HT1080 (cell line): ENCODE data around the gene UXS1. TPM values are rescaled to one million over a fixed set of nuclear protein-coding genes. Genes with fewer than 3 reads are reported as not detected.

Experiments
- DNase-seq: peaks from one replicate; pipeline ENCODE4 v3.0.0-alpha.2; 2015; ENCODE audit warnings: low read depth
- total RNA-seq: library from RNA; depleted of rRNA; stranded (reverse); fragments of >200 nt; shearing (Covaris generic); gene quantifications from 2 replicates; pipeline ENCODE4 v1.2.3, GENCODE V29; 2014

The UXS1 gene
- total RNA-seq, 1 experiment from 2014 or later = 38.0 TPM

DNA sequence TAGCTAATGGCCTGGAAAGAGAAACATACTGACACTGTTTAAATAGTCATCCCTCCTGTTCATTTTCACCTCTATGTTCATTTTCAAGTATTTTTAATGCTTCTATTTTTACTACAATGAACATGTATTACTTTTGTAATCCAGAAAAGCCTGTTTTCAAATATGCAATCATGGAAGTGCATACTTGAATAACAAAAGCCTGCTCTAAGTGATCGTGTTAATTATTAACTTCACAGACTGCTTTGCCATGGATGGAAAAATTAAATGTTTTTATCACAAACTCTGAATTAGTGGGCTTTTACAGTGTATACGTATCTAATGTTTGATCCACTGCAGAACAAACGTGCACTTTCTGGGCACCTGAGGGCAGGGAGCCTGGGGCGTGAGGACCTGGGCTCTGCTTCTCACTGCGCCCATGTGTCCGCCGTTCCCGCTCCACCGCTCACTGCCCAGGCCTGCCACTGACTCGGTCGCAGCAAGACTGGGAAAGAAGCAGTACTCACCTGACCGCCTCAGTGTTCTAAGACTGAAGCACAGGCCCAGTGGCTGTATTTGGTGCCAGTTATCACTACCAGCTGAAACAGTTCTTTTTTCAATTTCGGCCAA, 80.6 kb downstream of the UXS1 start:
- DNase-seq = no peak

DNA sequence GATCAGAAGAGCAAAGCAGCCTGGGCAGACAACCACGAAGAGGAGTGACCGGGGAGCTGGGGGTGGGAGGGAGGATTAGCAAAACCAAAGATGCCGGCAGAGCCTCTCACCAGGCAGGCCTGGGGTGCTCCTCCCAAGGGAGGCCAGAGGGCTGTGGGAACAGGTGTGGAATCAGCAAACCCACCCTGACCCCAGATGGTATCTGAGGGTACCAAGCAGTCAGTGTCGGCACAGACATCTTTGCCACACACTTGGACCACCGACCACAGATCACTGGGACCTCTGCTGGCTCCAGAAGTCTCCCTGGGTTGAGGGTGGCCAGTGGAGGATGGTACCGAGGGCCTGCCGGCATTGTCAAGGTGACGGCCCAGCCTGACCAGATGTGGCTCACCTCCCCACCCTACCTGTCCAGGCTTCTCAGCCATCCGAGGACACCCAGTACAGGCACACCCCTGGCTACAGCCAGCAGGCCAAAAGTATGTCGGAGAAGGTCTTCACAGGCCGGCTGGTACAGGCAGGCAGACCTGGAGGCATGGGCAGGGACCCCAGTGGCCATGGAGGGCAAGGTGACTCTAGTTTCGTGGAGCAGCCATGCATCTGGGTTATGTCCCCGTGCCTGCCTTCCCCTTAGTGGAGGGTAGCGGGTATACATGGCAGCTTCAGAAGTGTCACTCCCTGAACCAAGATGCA, 82.1 kb downstream of the UXS1 start:
- no peak for DNase-seq

DNA sequence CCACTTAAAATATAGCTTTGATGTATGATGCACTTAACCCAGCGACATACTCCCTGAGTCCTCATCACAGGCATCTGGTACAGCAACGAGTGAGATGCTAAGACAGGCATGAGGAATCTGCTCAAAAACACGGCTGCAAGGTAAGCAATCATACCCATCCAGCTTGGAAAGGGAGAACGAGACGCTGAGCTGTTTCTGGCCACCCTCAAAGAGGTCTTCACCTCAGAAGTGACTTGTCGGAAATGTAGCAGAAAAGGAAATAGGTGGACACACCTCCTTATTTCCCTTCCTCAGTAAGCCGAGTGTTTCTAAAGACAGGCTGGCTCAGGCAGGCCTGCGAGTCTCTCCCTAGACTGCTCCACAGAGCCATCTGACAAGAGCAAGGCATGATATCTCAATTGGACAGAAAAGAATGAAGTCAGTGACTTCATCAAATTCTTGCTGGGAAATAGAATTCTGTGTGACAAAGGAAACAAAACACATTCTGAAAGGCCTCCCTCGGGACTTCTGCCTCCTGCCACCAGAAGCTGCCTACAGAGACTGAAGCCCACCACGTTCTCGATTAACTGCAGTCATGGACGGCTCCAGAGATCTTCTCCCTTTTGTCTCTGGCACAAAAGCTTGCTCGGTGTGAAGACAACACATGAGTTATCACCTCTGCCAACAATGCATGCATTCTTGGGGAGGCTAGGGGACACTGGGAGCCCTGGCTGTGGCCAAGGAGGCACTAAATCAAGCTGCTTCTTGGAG, 84.3 kb downstream of the UXS1 start:
- DNase-seq = no peak

DNA sequence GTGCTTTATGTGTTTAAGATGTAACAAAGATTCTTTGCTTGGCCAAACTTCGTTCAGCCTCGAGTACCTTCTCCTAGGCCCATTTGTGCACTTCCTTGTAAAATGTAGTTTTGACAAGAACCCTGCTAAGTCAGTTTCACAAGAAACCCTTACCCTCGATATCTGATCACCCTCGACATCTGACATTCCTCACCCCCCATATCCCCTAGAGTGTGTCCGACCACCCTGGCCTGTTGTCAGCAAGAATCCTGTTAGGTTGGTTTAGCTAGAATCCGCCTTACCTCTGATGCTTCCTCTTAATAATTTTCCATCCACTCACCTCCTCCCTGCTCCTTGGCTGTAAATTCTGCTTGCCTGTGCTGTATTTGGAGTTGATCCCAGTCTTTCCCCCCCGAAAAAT, 85.3 kb downstream of the UXS1 start:
- no peak for DNase-seq

DNA sequence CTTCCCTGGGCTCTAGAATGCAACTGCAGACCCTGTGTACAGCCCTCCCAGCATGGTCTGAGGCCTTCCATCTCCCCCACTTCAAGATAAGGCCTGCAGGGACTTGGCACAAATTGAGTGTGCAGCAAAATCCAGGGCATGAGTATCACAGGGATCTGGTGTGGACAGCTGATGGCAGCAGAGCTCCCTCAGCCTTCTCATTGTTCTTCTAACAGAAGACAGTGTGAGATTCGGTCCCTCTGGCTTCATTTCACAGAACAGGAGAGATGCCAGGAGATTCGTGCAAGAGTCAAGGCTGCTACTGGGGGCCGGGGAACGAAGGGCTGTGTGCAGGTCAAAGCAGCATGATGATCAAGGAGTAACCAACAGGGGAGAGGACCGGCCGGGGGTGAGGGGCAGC, 85.8 kb downstream of the UXS1 start:
- no peak for DNase-seq

DNA sequence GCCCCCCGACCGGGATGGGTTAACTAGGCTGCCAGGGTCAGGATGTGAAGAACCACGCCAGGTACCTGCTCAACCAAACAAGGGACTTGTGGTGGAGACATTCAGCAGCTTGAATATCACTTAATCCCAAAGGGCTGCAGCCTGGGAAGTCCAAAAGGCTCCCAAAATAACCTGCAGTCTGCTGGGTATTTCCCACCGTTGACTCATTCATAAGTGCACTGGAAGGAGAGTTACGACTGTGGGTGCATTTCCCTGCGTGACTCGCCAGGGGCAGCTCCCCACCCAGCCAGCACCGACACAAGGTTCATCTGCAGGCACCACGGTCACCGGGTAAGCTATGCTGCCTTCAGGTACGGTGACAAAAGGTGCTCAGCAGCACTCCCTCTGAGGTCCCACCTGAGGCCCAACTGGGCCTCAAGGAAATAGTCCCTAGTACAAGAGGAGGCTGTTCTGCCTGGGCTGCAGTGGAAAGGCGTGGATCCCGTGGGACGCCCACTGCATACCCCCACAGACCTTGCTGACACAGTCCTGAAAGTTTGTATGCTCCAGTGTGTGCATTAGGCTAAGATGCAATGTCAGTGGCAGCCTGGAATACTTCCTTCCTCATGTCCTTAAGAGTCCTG, 86.5 kb downstream of the UXS1 start:
- DNase-seq = peak; percentile 47

DNA sequence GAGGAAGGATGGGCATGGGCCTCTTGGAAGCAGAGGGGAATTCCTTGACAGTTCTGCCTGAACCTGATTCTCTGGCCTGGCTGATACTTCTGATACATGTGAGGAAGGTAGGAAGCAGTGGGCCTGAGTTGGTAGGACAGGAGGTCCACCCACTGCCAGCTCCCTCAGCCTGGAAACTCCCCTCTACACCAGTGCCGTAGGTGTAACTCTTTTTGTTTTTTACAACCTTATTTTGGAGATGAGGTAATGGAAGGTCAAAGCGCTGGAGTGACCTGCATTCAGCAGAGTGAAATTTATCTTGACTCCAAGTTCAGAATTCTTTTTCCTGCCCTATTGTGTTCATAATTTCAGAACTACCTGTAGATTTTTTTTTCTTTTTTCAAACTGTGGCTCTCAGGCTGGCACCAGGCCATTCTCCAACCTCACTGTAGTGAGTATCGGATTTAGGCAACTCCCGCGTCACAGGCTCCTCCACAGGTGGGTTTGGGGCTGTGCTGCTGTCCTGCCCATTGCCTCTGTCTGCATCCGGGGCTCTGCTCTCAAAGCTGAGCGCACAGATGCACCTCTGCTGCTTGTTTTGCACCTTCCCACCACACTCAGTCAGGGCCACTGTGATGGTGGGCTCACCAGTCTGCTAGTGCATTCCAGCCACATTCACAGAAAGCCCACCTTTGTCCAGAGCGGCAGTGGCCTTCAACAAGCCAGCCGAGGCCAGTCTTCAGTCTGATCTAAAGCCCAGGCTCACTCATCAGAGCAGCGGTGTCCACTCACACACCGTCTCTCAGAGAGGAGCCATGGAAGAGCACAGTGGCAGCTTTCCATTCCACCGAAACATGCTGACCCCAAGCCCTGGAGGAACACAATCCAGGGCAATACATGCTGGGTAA, 87.2 kb downstream of the UXS1 start:
- no peak for DNase-seq

DNA sequence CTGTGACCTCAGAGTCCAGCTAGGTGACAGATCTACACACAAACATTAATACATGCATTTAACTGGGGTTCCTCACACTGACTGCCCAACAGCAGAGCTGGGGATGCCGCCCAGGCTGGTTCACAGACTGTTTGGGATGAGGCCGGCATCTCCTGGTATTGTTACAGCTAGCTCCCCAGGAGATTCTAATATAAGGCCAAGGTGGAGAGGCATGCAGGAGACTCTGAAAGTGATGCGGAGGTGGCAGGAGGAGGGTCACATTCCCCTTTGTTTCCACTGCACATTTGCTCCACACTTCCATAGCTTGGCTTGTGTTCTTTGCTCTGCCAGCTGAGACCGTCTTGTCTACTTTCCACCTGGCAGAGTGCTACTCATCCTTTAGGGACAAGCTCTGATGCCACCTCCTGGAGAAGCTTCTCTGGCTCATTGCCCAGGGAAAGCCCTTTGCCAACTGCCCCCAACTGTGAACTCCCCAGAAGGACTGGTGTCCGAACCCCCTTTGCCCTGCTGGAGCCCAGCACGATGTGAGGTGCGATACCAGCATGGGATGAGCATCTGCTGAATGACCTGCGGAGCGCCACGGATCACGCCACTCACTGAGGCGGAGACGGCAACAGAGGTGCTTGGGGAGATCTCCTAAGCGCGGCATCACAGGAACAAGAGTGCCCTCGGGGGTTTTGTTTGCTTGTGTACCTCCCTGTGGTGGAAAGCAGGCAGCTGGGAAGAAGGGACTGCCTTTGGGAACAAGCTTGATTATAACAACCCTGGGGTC, 88.8 kb downstream of the UXS1 start:
- DNase-seq = no peak

DNA sequence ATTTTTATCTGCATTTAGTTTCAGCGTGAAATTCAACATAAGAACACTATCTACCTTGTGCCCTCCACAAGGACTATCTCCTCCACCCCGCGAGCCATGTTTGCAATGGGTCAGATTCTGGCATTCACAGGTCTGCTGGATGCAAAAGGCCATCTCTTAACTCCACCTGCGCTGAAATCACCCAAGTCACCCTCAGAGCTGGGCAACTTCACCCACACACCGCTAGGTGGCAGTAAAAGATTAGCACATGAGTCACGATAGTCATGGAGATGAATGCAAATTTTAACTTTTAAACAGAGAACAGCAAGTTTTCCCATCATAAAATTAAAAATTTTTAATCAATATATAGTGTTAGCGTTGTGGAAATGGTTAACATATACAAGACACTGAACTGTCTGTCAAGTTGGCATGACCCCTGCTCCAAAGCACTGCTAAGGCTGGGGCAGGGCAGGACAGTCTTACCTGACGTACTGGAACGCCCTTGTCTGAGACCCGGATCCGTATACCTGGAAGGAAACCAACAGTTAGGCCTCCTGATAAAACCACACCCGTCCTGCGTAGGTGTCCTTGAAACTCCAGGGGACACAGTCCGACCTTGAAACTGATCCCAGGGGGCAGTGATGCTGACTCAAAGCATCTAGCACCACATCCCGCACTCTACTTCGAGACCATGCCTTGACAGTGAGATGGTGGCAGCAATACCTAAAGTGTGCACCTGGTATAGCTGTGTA, 89.6 kb downstream of the UXS1 start:
- DNase-seq = peak; percentile 53

DNA sequence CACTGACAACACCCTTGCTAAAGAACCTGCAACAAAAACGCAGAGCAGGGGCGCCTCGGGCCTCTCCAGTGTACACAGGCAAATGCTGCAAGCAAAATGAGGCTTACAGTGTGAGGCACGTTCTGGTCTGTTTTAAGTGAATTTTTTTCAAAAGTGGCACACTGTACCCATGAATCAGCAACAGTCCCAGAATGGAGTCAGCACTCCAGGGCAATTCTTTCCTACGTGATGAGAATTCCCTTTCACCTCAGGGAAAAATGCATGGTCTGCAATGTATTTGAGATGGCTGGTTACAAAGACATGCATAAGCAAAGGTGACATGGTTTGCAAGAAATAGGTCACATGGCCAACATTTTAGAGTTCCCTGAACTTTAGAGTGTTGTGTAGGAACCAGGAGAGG, 94.4 kb downstream of the UXS1 start:
- no peak for DNase-seq

DNA sequence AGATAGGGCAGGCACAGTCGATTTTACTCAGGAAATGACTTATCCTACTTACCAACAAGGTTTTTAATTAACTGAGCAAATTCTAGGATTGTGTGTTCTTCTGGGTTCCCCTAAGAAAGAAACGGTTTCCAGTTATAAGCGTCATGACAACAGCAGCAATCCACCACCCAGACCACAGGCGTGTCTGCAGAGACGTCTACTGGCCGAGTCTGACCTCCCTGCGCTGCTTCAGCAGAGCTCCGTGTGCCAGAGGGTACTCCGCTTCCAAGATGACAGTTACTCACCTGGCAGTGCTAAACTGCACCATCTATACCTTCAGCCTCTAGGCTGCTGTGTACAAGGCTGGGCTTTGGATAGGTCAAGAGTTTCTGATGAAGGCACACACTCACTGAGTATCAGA, 95.4 kb downstream of the UXS1 start:
- no peak for DNase-seq

DNA sequence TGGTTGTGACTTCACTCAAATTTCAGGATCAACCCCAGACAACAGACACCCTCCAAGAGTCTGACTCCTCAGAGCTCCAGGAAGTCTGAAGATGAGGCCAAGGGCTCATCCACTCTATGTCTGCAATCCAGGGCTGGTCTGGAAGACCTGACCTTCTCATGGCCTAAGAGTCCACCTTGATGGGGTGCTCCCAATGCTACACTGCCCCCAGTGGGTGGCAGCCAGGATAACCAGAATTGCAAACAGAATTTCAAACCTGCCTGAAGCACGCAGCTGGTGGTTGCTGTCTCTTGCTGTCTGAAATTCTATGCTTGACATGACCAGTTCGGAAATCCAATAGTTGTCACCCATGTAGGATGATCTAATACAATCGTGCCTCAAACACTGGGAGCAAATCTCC, 96.0 kb downstream of the UXS1 start:
- DNase-seq = peak; percentile 10

DNA sequence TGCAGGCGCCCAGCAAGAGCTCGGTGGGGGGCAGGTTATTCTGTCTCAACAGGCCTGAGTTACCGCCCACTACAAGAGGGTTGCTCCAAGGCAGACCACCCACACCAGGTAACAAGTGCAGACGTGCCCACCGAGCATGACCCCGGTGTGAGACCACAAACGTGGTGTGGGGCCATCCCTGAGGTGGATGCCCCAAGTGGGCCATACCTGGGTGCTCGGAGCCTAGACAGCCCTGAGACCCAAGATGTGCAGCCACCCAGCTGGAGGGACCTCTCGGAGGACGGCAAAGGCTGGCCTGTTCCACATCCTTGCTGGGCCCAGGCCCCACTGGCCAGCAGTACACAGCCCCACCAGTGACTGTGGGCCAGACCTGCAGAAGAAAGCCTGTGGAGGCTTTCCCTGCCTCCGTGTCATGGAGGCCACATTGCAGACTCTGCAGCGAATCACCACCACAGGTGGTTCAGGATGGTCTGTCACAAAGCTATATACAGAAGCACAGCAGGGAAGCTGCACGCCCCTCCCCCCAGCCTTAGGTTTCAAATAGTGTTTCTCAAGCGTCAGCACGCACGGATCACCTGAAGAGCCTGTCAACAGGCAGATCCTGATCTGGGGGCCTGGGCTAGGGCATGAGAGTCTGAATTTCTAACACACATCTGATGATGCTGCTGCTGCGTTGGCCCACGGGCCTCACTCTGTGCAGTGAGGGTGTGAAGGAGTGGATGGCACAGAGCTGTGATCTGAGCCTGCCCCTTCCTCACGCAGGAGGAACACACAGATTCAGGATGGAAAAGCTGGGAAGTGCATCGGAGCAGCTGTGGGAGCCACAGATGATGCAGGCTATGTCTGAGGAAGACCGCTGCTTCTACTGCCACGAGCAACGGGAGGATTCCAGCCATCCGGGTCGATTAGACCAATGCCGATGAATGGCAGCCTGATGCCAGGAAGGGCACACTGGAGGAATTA, 96.8 kb downstream of the UXS1 start:
- DNase-seq = no peak

DNA sequence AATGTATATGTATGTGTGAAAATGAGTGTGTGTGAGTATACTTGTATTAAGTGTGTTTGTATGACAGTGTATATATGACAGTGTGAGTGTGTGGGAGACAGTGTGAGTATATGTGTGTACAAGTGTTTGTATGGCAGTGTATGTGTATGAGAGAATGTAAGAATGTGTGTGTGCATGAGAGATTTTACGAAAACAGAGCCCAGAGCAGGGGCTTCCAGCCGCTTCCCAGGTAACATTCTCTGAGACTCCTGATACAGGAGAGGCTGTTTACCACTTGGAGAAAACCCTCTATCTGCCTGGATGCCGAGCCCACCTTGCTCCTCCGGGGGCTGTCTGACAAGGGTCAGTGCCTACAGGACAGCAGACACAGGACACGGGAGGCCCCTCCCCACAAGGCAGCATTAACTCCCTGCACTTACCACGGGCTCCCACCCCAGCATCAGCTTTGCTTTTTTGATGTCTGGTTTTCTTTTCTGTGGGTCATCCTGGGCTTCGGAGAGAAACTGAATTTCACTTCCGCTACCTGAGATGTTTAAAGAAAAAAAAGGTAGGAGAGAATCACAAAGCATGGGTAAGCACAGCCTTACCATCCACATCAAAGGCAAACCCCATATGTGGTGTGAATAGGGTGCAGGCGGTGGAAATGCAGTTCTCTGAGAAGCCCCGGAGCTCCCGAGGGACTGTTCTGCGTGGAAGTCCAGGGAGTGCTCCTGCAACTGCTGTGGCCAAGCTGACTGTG, 97.6 kb downstream of the UXS1 start:
- DNase-seq = no peak

DNA sequence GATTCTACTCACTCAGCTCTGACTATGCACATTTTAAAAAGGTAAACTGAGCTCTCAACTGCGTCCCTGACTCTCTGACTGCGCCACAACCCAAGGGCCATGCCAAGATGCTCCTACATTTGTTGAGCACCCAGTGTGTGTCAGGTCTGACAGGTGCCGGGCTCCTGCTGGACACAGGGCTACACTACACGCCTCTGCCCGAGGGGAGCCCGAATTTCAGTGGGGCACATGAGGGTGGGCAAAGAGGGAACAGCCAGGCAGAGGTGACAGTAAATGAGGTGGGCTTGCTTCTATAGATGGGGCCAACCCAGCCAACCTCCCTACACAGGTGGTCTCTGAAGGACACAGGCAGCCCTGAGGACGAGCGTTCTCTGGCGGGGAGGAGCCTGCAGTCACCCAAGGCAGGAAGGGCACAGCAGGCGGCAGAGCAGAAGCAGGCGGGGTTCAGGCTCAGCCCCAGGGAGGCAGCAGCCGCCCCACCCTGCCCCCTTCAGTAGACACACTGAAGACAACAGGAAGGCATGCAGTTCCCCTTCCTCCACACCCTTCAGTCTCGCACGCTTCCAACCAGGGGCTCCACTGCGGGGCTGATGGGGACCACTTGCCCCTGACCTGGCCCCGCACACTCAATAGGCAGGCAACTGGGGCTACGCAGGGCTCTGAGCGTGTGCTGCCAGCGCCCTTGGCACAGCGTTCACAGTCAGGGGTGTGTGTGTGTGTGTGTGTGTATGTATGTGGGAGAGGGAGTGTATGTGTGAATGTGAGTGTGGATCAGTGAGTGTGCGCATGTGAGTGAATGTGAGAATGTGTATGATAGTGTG, 98.4 kb downstream of the UXS1 start:
- no peak for DNase-seq

DNA sequence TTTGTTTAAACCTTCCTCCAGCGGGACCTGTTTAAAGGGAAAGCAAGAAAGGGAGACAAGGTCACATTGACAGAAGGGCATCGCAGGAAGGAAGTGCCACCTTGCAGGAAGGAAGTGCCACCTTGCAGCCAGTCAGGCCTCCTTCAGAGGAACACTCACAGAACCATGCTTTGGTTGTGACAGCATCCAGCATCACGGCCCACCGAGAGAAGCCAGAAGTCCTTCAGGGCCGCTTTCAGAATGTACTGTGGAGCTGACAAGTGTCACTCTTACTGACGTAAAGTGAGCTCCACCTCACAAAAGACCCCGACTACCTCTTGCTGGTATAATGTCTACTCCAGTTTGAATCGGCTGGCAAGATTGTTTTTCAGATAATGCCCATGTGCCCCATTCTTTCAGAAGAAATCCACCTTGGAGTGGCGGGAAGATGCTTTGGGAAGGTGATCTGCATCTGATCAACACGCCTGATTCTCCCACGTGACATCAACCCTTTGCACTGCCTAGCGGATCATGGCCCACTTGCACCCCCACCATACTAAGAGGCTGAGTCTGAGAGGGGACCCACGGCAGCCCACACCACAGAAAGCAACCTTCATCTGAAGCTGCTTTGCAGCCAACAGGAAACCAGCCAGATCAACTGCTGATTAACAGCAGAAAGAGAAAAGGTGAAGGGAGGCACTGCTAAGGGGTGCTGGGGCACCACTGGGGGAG, 99.8 kb downstream of the UXS1 start:
- no peak for DNase-seq
